HG03060 (cell line): Measurements from ENCODE around the gene LY86.

Source experiments
- ATAC-seq: cut with Tn5 transposase; IDR thresholded peaks from one replicate; pipeline ENCODE4 v1.9.1; 2021; ENCODE audit warnings: low read depth, moderate number of reproducible peaks; ENCODE audit not compliant: unreplicated experiment

LY86 gene

DNA sequence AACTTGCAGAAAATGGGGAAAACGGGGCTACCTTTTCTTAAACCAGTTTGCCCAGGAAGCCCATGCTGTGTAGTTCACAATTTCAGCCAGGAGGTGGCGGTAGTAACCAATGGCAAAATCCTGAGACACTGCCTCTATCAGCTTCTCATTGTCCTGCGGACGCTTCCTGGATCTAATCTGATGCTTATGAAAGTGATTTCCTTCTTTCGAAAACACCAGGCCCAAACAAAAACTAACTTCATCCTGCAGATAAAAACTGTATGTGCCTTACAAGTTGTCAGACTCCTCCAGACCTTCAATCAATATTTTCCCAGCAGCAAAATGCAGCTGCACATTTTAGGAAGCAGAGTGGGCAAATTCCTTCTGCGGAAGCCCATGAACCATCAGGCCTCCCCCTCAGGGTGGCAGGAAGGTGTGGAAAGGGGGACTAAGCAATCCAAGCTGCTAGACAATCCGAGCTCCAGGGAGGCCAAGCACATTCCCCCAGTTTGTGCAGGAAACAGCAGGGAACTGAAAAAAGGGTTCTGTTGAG lies 88.5 kb downstream of the LY86 start:
- peak; percentile 44 for ATAC-seq

DNA sequence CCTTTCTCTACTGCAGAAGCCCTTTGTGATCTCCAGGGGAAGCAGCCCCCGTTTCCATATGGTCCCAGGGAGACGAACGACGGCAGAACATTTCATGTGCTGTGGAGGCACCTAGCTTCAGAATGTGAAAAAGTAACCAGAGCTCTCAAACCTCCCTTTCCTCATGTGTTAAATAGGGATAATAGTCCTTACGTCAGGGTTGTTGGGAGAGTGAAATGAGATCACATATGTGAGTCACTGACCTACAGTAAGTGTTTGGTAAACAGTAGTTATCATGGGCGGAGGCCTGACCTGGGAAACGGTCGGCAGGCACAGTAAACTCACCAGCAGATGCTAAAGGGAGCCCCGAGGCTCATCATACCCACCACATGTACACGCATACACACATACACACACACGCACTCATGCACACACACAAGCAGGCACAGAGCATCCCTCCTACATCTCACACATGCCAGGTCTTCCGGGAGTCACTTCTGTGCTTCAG lies 89.7 kb downstream of the LY86 start:
- no peak for ATAC-seq

DNA sequence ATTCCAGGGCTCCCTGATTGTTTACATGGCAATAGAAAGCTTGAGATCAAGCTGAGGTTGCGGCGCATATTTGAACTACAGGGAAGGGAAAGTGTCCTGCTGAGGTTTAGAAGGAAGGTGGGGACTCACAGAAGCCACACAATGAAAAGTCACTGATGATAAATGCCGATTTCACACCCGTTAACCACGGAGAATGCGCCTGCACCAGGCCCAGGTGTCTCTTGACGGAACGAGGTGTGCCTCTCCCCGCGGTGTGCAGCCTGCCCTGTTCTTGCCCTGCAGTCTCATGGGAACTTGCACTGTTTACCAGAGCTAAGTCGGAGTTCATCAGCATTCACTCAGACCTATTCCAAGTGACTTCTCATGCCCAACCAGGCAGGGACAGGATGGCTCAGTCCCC lies 90.3 kb downstream of the LY86 start:
- no peak for ATAC-seq

DNA sequence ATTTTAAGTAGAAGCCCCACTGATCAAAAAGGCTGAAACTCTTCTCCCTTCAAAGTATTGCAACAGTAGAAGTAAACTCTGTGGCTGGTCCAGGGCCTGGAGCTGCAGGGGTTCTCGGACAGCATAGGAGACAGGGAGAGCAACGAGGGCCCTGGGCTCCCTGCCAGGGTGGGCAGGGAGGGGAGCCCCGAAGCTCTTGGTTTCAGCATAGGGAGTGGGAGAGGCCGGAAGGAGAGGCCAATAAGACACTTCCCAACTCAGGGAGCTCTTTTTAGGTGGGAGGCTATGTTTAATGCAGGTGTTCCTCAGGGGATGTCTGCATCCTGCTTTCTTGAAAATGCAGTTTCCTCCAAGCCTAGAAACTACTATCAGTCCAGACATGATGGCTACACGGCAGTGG lies 91.1 kb downstream of the LY86 start:
- ATAC-seq = no peak

DNA sequence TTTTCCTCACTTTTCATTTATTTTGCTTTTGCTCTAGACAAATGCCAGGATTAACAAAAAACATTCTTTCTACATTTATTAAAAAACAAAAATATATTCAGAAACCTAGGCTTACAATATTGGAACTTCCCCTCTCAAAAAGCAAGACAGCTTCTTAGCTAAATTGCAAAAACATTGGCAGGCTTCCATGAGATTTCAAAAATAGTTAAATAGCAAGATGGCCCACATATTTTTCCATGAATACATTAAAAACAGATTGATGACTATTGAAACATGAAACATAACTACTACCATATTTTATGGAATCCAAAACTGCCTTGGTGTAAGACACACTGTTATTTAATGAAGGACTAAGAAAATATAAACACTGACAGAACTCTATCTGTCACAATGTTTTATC lies 92.0 kb downstream of the LY86 start:
- no peak for ATAC-seq

DNA sequence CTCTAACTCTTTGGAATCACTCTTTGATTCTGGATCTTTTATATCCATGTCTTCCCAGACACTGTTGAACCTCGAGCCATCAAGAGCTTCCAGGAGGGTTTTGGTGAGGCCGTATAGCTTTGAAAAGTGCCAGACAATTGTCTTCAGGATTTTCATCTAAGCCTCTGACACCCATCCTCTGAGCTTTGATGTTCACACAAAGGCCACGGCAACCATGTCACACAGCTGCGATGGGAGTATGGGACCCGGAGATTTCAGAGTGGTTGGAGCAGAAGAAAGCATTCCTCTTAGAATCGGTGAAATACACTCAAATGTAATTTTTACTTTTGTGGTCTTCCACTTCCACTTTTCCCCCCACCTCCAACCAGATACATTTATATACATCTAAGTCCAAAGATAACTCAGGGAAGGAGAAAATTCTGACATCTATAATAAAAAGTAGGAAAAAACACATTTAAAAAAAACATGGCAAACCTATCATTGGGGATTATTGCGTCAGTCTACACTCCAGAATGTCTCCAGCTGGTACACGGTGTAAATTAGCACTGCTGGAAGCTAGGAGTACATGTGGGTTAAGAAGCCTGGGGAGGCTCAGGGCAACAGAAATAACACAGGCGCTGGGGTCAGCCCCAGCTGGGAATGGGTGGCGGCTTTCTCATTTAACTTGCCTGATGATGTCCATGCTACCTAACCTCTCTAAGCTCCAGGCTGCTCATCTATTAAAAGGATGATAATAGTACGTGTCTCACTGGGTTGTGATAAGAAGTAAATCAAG lies 92.7 kb downstream of the LY86 start:
- ATAC-seq = no peak

DNA sequence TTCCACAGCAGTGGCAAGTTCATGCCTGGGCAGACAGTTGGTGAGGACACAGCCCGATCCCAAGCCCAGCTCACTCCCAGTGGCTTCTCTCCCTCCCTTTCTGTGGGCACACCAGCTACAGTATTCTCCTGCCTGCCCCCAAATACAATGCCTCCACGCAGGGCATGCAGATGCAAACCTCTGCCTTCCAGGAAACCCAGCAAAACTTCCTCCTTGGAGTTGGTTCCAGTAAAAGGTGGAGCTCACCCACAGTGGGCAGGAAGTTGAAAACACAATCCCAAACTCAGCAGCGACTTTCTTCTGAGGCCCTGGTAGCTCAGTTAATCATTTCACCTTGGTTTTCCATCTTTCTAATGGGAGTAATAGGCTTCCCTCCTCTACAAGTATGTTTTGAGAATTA lies 93.7 kb downstream of the LY86 start:
- no peak for ATAC-seq

DNA sequence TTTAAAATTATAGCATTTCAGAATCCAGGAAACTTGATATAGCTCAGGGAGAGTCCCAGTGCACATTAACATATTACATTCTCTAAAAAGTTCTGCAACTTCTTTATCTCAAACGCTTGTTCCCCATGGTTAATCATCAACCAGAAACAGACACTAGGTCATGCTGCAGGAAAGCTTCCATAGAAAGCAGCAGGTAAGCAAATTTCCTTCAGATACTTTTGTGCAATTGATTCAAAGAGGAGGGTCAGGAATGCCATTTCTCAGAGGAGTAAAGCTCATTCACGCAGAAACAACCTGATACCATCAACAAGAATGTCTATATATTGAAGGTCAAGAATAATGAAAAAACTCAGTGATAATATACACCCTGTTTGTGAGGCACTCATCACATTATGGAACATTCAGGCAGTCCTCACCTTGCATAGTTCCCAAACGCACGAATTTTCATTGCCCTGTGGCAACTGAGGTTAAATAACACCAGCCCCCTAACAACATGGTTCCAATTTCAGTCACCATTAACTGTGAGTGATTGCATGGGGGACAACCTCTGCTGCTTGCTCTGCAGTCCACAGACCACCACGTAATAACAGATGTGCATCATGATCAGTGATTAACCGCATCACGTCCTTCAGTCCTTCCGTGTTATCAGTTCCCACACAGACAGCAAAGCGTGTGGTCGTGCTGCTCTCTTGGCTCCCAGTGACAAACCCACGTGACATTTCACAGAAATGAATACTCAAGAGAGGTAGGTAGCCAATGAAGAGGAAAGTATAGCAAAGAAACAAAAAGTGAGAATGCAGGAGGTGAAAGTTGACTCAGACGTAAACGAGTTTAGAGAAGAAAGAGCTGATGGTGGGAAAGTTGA lies 95.7 kb downstream of the LY86 start:
- ATAC-seq = peak; percentile 88

DNA sequence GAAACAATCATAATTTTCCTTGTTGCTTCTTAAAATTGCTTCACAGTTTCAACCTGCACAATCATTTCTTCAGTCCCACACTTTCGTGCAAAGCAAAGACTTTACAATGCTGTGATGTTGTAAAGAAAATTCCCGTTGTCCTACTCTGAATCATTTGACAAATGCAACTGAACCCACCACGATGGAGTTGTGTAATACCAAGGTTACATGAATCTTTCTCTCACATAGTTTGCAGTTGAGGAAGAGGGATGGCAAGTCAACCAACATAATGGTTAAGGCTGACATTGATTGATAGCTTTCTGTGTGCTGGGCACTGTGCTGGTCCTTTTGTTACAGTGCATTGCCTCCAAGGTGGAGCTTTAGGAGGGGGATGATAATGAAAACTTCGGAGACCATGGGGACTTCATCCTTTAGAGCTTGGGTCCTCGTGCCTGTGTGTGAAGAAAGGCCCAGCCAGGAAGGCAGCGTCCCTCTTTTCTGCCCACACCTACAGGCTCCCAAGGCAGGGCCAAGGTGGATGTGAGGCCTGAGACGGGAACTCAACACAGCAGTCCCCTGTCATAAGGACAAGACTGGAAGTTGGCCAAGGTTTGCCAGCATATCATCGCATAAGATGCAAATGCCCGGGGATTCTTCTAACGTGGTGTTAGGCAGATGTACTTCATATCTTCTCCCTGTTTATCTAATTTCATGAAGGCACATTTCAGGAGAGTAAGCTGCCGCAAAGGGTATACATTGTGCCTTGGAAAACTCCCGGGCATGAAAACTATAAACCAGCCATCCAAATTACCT lies 96.9 kb downstream of the LY86 start:
- no peak for ATAC-seq

DNA sequence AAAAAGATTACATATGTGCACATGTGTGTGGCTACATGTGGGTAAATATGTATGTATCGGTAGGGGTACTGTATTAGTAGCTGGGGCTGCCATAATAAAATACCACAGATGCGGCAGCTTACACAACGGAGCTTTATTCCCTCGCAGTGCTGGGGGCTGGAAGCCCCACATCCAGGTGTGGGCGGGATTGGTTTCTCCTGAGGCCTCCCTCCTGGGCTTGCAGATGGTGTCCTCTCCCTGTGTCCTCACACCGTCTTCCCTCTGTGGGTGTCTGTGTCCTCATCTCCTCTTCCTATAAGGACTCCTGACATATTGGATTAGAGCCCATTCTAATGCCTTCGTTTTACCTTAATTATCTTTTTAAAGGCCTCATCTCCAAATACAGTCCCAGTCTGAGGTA lies 97.7 kb downstream of the LY86 start:
- no peak for ATAC-seq

DNA sequence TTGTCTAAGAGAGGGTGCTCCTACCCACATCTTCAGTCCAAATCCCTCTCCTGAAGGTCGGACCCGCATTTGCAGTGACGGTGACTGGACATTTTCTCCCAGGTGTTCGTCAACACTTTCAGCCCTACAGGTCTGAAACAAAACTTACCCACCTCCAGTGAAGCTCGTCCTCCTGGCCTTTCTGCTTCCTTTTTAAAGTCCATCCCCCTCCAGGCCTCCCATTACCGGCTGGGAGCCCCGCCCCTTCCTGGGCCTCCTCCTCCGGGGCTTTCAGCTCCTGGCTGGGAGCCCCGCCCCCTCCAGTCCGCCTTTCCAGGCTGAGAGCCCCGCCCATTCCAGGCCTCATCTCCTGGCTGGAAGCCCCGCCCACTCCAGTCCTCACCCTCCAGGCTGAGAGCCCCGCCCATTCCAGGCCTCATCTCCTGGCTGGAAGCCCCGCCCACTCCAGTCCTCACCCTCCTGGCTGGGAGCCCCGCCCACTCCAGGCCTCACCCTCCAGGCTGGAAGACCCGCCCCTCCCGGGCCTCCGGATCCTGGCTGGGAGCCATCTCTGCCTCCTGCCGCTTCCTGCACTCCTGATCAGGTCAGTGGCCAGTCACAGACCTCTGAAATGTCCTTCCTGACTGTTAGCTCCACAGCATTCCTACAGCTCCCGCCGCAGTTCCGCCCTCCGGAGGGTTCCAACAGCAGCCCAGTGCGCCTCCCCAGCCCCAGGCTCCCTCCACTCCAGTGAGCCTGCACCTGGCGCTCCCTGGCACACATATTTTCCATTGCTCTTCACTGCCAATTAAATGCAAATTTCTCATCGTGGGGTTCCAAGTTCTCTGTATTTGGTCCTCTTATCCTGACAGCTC lies 98.5 kb downstream of the LY86 start:
- ATAC-seq = no peak

DNA sequence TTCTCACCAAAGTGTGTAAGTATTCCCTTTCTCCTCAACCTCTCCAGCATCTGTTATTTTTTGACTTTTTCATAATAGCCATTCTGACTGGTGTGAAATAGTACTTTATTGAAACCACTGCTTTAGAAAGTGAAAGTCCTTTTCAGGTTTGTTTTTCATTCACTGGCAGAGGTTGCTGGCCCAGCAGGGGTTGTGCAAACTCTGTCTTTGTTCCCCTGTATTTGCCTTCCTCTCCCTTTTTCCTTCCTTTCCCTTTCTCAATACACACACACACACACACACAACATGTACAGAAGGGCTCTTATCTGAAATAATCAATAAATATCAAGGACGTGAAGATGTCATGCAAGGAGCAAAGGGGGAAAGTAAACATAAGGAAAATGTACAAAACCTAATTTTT lies 99.8 kb downstream of the LY86 start:
- no peak for ATAC-seq

DNA sequence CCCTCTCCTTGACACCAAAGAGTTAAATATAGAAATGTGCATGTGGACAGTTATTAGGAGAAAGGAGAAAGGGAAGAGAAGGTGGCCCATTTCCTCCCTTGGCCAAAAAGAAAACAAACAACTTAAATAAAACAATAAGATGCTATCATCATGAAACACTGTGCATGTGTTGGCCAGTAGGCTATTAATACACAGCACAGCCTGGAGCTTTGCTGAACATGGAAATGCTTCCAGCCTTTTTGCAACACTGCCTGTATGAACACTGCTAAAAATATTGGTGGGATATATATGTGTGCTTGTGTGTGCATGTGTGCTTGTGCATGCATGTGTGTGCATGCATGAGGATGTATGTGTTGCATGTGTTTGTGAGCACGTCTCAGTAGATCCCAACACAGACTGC lies 100.4 kb downstream of the LY86 start:
- ATAC-seq = no peak

DNA sequence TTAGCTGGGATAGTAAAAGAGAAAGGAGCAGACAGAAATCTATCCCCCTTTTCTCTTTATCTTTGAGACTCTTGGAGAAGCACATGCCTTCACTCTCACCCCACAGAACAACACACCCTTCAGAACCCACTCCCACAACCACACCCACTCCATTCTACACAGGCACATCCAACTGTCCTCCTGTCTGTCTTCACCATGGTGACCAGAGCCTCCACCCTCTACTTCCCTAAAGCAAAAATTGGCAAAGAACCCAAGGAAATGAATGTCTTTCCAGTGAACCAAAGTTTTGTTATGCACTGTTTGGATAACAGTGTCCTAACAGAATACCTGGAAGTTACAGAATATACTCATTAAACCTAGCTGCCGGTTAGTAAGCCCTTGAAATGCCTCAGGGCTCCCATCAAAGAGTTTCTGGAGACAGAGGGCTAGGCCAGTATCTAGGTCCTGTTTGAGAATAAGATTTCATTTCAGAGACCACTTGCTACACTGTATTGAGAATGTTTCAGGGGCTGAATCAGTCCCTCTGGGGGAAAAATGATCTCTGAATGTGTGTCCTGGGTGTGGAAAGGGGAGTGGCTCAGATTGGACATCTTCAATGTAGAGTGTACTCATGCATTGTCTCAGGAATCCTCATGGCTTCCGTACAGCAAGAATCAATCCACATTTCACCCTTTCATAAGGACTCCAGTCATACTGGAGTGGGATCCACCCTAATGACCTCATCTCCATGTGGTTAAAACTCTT lies 101.1 kb downstream of the LY86 start:
- ATAC-seq = no peak

DNA sequence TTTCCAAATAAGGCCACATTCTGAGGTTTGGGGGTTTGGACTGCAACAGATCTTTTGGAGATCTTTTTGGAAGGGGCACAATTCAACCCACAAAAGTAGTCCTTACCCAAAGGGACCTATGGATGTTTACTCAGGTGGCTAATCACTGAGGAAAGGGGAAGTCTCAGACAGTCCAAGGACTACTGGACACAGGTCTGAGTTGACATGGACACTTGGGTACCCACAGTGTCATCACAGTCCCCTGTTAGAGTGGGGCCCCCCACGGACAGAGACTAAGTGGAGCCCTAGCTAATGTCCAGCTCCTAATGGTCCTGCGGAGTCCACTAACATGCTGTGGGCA lies 101.6 kb downstream of the LY86 start:
- ATAC-seq = no peak

DNA sequence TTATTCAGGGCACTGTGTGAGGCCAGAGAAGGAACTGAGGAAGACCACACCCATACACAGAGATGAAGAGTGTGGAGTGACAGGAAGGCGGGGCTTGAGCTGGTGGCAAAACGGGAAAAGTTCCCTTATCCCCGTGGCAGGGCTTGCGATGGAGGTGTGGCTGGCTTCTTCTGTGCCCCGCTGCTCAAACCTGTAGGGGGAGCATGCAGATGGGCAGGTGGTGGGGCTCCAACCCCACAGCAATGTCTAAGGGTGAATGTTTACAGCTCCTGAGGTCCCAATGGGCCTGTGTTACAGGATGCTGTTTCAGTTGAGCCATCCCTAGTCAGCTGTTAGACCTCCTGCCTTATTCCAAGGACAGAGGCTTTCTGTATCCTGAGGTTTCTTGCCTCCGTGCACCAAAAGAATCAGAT lies 105.9 kb downstream of the LY86 start:
- no peak for ATAC-seq

DNA sequence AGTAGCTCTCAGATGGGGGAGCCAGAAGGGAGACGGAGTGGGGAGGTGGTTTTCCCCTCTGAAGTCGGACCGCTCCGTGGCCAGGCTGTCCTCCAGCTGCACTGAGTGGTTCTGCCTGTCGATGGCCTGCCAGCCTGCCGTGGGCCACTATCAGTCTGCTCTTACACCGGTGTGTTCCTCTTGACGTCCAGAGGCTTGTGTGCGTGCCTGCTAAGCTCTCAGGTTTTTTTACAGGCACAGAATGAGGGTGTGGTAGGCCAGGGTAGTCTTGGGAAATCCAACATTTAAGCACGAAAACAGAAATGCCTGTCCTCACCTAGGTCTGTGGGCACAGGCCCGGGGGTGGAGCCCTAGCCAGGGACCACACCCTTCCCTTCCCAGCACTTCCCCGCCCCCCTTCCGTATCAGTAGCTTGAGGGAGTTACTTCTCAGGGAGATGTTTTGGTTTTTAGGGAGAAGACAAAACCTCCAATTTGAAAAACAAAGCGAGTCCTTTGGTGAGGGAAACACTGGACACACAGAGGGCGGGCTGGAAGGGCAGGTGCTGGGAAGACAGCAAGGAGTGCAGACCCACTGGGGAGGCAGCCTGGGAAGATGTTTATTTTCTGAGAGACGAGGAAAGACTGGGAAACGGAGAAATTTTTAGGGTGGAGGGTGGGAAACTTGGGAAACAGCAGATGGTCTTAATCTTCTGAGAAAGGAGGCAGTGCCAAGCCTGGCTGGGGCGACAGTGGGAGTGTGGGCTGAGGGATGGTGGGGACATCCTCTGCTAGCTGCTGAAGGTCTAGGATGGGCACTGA lies 106.5 kb downstream of the LY86 start:
- ATAC-seq = no peak

DNA sequence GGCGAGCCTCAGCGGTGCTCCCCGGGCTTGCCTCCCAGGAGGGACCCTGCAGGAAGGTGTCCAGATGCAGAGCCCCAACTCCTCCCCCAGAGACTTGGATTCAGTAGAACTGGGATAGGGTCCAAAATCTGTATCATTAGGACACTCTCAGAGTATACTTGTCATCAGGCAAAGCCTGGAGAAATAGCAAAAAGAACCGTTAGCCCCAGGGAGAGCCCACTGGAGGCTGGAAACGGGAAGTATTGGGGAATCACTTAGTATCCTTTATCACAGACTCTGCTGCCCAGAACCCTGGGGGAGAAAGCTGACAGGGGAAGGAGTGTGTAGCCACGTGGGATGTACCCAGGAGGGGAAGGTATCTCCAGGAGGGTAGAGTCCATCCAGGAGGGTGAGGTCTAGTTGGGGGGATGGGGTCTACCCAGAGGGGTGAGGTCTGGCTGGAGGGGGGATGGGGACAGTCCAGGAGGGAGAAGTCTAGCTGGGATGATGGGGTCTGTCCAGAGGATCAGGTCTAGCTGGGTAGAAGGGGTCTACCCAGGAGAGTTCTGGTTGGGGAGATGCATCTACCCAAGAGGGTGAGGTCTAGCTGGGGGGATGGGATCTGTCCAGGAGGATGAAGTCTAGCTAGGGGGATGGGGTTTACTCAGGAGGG lies 107.2 kb downstream of the LY86 start:
- no peak for ATAC-seq
